ENCODE measurements around the gene CHRDL2.
A peak's percentile ranks its signal among the peaks of the same experiment; 100 is the strongest.

The CHRDL2 gene

DNA sequence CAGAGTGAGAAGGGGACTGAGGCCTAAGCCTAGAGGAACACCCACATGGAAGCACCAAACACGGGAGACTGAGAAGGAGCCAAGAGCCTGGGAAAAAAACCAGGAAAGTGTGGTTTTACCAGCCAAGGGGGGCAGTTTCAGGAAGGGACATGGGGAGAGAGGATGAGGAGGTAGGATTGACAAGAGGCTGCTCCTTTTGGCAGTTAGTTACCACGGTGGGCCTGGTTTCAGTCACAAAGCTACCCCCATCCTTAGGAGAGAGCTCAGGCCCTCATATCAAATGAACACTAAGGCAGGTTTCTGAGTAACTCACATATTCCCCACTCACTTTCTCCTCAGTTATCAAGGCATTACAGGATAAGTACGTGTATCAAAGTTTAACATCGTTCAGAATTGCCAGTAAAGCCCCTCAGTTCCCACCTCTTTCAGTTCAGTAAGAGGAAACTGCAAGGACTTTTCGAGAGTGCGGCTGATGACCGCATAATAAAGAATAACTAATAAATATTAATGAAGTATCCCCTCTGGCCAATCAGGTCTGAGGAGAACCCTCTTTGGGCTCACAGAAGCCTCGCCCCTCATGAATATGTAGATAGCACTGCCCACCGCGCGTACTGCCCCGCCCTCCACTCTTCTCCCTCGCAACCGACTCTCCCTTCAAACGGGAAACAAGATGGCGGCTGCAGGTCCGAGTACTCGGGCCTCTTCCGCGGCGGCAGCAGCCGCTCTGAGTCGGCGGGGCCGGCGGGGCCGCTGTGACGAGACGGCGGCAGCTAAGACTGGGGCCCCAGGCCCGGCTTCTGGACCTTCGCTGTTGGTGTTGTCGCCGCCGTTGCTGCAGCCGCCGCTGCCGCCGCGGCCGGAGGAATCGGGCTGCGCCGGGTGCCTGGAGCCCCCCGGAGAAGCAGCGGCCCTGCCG, 17.2 kb upstream of the CHRDL2 start, which contains the start of gene RNF169:
Gene RNF169 (plus strand): TSS at position 639 of the 916 bp plus-strand sequence. CDS start 32 bp downstream, at position 671.
- FAIRE-seq, result peak; percentile 97

DNA sequence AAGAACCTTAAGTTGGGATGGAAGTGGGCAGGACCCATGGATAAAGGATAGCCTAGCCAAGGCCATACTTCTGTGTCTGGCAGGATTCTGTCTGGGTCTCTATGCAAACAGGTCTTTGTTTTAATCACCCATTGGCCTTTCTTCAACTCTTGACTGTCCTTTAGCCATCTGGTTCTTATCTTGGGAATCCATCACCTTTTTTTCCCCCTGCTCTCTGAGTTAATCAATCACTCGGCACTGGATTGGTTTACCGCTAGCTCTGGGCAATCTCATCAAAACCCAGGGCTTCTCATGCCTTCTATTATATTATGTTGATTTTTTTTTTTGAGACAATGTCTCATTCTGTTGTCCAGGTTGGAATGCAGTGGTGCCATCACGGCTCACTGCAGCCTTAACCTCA, 15.6 kb upstream of the CHRDL2 start:
- FAIRE-seq, result no peak

DNA sequence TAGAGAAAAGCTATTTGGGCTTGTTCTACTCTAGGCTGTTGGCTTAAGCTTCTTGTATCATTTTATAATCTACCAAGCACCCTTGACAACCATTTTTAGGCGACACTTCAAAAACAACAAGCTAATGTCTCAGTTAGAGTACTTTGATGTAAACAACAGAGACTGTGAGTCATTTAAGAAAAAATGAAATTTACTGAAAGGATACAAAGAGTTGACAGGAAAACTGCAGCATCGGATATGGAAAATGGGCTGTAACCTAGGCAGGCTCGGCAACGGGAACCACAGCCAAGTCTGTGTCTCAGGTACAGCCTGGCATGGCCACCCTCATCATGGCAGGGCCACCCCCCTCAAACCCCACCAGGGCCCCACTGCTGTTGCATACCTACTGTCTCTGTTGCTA, 13.1 kb upstream of the CHRDL2 start:
- FAIRE-seq, result no peak

DNA sequence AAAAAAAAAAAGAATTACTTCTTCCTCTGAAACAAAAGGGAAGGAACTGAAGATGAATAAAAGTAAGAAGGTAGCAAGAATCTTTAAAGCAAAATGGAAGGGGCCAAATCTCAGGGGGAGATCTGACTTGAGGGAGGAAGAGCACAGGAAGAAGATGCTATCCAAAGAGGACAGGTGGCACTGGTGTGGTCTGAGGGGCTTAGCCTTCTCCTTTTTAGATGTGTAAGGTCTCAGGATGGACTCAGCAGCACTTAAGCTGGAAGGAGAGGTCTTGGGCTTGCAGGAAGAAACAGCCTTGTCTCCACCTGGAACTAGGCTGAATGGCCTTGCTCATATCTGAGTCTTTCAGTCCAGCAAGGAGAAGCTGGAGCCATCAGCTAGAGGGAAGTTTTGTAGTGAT, 12.4 kb upstream of the CHRDL2 start:
- FAIRE-seq, result no peak

DNA sequence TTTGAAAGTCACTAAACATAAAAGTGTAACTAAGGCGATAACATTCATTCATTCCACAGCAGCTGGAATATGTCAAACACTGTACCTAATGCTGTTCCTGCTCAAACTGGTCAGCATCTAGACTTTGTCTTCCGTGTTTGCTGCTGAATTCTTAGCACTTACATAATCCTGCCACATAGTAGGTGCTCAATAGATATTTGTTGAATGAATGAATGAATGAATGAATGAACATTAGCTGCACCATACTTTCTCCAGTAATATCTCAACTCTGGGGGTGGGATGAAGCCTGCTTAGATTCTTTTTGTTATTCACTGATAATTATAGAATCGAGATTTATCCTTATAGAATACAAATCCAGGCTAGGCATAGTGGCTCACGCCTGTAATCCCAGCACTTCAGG, 10.8 kb upstream of the CHRDL2 start:
- FAIRE-seq, result no peak

DNA sequence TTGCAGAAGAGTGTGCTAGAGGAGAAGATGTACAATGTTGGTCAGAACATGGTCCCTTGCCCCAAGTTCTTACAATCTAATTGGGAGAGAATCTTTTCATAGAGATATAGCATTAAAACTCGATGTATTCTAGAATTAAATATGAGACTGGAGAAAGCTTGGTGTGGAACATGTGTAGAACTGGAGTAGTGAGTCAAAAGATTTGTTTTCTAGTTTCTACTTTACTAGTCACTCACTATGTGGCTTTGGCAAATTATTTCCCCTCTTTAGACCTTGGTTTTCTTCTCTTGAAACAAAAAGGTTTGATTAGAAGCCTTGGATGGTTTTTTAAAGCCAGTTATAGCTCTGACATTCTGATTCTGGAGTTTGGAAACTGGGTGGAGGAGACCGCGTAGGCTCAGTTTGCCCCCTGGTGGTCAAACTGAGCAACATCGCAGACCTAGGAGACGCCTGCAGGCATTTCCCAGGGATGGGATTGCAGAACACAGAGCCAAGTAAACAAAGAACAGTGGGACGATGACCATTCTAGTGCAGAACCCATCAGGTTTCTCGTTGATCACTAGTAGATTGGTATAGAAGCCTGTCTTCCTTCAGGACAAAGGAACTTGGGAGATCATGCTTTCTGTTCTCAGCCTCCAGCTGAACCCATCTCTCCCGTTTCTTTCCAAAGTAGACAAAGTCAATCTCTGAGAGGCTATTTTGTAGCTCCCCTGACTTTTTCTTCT, 8.5 kb upstream of the CHRDL2 start:
- peak; percentile 91 for FAIRE-seq

DNA sequence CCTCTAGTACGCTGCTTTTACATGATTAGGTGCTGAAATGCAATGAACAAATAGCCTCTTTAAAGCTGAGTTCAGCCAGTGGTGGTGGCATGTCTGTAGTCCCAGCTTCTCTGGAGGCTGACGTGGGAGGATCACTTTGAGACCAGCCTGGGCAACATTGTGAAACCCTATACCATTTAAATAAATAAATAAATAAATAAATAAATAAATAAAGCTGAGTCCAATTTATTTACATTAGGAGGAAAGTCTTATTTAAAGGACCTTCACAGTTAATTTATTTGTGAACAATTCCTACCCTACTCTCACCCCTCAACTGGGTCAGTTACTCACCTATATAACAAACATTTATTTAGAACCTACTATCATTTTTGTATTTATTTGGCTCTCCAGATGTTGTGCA, 4.8 kb upstream of the CHRDL2 start:
- no peak for FAIRE-seq

DNA sequence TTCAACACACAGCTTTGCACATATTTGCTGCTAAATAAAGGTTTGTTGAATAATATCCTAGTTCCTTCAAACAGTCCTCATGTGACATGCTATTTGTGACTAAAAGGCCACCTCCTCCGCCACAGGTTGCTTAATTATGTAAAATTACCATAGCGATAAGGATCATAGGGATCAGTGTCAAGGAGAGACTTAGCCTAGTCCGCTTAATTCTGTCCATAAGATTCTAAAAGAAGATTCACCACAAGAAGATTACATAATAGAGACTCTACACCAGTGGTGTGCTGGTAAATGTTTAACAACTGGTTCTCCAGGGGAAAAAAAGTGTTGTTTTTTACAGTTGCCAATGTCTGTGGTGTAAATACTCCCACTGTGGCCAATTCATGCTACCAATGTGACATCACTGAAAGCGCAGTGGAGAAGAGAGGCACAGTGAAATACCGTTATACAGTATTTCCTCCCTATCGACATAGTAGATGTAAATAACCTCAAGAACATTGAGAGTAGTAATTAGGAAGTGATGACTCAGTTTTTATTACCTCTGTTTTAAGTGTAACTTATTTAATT, 4.2 kb upstream of the CHRDL2 start:
- FAIRE-seq, result no peak

DNA sequence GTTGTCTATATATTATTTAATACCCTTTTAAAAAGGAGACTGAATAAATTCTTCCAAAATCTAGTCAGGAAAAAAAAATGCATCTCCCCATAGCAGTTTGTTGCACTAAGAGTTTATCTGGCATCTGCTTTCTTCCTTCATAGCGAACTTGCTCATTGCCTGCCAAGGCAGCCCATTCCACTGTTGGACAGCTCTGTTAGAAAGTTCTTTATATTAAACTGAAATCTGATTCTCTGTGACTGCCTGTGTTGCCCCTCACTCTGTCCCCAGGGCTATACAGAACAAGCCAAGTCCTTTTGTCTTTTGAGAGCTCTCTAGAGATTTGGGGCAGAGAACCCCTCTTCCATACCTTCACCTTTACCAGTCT, 3.3 kb upstream of the CHRDL2 start:
- FAIRE-seq, result no peak

DNA sequence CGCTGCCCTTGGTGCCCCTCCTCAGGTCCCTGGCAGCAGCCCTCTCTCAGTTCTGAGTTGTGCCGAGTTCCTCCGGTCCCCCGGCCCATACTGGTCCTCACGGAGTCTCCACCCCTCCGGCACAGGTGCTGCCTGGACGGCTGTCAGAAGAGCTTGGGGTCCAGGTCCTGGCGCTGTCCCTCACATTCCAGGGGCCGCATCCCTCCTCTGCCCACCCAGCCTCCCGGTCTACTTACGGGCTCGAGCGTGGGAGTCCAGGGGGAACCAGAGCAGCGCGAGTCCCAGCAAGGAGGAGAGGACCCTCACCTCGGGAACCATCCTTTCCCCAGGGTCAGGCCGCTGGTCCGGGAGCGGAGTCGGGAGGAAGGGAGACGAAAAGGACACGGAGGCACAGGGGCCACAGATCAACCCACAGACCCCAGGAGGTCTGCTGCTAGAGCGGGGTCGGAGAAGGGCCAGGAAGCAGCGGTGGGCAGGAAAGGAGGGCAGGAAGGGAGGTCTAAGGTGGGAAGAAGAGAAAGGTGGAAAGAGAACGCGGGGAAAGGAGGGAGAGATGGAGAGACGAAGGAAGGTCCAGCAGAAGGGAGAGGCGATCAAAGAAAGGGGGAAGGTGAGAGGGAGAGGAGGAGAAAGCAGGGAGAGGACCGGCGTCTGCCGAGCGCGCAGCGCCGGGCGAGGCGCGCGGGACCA, 510 bp downstream of the CHRDL2 start:
- no peak for FAIRE-seq

DNA sequence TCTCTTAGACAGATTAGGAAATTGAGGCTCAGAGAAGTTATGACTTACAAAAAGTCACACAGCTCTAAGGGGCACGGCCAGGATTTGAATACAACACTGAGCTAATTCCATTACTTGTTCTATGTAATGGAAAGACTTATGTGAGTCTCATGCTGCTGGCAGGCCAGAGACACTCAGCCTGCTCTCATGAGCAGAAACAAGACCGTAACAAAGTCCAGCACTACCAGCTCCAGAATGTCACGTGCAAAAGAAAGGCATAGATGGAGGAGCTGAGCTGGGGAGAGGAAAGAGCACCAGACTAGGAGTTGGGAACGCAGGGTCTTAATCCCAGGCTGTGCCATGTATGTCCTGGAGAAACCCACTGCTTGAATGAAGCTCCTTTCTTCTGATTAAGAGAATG, 1.8 kb downstream of the CHRDL2 start:
- FAIRE-seq, result no peak

DNA sequence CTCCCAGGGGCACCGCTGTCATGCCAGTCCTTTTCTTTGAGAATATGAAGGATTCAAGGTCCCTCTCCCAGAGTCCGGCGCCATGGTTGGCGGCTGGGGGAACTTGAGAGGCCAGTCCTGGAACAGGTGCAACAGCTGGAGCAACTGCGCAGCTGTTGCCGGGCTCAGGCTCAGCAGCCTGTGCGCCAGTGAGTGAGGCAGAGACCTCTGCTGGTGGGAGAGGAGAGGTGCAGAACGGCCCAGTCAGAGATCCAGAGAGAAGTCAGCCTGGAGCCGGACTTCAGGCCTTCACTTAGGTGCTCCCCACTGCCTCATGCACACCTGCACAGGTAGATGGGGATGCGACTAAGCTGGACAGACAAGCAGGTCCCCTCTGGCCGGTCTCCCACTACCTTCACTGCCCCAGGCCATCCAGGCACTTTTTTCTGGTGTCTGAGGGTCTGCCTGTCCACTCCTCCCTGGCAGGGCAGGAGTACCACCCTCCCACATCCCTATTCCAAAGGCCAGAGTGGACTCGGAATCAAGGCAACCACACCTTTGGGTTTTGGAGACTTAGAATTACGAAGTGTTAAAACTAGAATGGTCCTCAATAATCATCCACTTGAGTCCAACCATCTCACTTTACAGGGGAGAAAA, 4.6 kb downstream of the CHRDL2 start:
- no peak for FAIRE-seq

DNA sequence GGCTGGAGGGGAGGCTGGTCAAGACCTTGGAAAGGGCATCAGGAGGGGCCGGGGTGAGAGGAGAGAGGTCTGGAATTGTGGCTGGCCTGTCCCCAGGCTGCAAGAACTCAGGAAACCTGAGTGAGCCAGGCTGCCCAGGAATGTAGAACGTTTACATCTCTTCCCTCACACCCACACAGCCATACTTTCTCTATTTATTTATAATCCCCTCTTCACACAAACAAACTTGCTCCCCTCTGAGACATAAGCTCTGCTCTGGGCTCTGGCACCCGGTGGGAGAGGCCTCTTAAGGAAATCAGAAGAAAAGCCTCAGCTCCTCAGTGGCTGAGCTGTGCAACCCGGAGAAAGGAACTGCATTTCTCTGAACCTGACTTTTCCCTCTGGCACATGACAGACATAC, 5.5 kb downstream of the CHRDL2 start:
- FAIRE-seq, result no peak

DNA sequence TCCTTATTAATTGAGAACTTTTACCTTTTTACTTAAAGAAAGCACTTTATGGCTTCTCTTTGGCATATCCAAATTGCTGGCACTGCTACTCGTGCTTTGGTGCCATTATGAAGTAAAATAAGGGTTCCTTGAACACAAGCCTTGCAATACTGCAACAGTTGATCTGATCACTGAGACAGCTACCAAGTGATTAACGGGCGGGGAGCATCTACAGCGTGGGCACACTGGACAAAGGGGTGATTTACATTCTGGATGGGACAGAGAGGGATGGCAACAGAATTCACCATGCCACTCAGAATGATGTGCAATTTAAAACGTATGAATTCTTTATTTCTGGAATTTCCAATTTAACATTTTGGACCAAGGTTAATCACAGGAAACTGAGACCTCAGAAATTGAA, 7.7 kb downstream of the CHRDL2 start:
- no peak for FAIRE-seq

DNA sequence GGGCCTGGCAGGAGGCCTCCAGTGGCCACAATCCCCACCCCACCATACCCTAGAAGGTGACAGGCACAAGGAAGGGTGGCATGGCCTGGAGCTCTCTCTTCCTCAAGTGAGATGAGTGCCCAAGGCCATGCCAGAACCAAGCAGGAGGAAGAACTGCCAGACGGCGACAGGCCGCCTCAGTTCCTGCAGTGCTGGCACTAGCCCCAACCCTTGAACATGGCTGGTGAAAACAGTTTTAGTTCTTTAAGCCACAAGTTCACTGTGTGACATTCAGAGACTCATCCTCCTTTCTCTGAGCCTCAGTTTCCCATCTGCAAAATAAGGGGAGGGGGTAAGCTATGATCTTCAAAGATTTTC, 9.8 kb downstream of the CHRDL2 start:
- no peak for FAIRE-seq

DNA sequence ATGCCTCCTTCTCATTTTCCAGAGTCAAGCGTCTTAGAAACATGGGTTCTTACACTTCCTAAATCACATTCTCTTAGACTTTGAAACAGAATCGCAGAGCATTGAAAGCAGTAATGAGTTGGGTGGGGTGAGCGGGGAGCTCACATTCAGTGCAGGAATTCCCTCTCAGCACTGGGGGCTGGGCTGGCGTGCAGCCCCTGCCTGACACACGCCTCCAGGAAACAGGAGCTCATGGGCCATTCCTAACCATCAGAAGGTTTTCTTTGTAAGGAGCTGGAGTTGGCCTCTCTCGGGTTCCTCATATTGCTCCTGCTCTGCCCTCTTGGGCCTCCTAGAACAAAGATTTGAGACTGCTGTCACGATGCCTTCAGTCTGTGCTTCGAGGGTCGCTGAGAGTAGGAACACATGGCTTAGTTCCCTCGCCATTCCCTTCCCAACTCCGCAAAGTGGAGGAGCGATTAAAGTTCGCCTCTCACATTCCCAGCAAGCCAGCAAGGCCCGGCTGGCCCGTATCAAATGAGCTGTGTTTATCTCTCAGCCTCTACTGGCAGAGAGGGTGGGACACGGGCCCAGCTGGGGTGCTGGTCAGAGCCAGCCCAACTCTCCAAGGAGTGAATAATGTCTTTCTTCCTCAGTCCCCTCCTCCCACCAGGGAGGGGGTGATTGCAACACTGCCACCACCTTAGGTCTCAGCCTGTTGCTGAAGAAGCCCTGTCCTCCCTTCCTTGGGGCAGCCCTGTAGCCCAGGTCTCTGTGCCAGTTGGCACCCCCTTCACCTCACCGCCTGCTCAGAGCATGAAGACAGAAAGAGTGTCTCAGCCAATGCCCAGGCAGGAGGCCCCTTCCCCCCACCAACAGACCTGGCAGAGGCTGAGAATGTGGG, 10.4 kb downstream of the CHRDL2 start:
- FAIRE-seq, result no peak

DNA sequence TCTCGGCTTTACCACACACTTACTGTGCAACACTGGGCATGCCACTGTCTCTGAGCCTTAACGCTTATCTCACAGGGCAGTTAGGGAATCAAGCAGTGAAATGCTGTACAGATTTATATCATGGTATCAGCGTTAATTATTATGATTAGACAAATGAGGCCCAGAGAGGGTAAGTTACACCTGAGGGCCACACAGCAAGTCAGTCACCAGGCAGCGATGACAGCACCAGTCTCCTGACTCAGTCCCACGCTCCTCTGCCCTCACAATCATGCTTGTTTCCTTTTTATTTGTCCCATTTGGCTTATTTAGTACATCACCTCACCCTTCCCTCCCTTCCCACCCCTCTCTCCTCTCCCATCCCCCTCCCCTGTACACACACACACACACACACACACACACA, 12.2 kb downstream of the CHRDL2 start:
- FAIRE-seq, result no peak

DNA sequence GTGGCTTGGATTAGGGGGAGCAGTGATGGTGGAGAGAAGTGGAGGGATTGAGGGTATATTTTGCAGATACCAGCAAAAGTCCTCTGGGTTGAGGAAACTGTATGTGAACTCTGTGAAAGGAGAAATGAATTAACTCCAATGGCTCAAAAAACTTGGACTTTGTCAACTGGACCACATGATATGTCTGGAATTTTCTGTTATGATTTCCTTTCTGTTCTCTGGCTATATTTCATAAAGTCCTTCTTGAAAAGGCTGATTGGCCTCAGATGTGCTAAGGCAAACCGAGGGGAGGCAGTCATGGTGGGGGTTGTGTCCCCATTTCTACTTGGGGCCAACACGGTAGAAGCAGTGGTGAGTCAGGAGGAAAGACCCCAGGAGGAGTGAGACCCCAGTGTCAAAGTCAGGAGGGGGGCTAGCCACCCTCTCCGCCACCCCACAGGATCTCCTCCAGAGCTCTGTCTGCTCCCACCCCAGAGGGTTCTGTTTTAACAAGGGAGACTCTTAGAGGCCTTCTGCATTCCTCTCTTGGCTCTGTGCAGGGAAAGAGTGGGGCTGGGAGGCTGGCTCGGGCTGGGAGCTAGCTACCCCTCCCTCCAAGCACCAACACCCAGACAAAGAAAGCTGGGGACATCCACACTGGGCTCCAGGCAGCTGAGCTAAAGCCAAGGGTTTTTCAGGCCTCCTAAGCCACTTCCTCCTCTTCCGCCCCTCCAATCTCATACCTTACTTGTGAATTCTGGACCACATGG, 13.8 kb downstream of the CHRDL2 start:
- no peak for FAIRE-seq

DNA sequence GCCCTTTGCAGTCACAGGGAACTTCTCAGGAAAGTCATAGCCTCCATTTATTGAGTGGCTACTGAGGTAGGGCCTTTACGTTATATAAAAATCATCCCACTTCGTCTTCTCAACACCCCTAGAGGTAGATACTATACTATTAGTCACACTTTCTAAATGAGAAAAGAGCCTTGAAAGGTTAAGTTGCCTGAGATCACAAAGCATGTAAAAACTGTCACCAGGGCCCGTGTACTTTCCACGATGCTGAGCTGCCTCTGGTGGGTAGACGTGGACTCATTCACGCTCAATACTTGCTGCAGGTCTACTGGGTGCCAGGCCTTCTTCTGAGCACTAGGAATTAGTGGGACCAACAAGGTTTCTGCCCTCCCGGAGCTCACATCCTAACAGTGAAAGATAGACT, 16.3 kb downstream of the CHRDL2 start:
- no peak for FAIRE-seq

DNA sequence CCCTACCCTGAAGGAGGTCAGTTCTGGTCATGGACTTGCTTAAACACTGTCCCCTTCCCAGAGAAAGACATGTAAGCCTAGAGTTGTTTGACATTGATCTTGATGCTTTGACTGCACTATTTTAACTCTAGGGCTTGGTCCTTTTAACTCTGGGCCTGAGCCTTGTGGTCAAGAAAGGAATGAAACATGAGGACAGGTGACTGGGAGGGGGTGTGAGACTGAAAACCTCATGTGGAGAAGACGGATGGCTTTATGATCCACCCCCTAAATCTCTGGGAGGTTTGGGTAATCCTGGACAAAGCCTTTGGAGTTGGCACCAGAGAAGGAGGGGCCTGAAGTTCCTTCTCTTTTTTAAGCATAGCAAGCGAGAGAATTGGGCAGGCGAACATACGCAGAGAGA, 17.5 kb downstream of the CHRDL2 start:
- FAIRE-seq, result no peak

DNA sequence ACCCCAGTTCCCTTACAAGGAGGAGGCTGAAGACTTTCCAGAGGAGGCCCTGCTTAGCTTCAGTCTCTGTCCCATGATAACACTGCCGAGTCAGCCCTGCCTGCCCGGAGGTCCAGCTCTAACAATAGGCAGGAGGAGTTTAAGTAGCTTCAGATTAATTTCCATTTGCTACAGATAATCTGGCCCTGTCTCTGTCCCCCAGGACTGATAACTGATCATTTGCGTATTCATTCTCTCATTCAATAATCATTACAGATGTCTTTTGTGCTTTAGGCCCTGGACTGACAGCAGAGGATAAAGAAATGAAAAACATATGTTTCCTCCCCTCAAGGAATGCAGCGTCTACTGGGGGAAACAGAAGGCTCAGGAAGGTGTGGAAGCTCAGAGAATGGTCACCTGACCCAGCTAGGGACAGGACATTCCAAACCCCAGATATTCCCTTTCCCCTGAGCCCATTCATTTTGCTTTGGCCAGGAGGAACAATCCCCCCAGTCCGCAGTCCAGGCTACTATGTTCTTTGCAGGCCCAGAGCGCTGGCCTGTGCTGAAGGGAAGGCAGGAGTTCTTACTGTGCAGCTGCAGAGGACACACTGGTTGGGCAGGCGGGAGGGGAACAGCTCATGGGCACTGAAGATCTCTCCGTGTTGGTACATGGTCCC, 20.8 kb downstream of the CHRDL2 start:
- FAIRE-seq, result no peak
